Measurements from ENCODE around the gene GALNS. TPM values are rescaled to one million over a fixed set of nuclear protein-coding genes. Genes with fewer than 3 reads are reported as not detected.

Gene GALNS
- total RNA-seq, 1 experiment from 2014 or later = 15.3 TPM

- H3K36me3 ChIP-seq = peaks cover 54% of the 10 kb centered on the region
- no peaks in the 10 kb centered on the region for H3K9me3 ChIP-seq (replicated peaks)
- peak overlapping the region; percentile 24 for H3K4me3 ChIP-seq
- no peaks in the 10 kb centered on the region for H3K27me3 ChIP-seq (replicated peaks)
- peak overlapping the region; percentile 82 for H3K27ac ChIP-seq
- H3K4me1 ChIP-seq (replicated peaks) = peaks cover 84% of the 10 kb centered on the region
- DNase-seq (ENCODE audit: low read depth in 1 of 2, low spot score in 2 of 2) = peak; percentile 99 to 100
Measured at GRCh38 chr16:88770461-88771293, 86.1 kb downstream of the GALNS start.

- peaks cover 52% of the 10 kb centered on the region for H3K36me3 ChIP-seq
- H3K4me1 ChIP-seq (replicated peaks) = peaks cover 85% of the 10 kb centered on the region
- DNase-seq (ENCODE audit: low read depth in 1 of 2, low spot score in 2 of 2) = peak; percentile 89 to 90
- H3K27me3 ChIP-seq (replicated peaks) = no peaks in the 10 kb centered on the region
- no peaks in the 10 kb centered on the region for H3K9me3 ChIP-seq (replicated peaks)
- H3K4me3 ChIP-seq = peak overlapping the region; percentile 24
- peak overlapping the region; percentile 82 for H3K27ac ChIP-seq
Measured at GRCh38 chr16:88769617-88770460, 86.9 kb downstream of the GALNS start.

- Histone ChIP-seq H3K4me1 (replicated peaks) (peaks cover 84% of the 10 kb centered on the region), H3K36me3 (peaks cover 61% of the 10 kb centered on the region), H3K4me3 (no peak overlapping the region), H3K9me3 (replicated peaks) (no peaks in the 10 kb centered on the region), H3K27me3 (replicated peaks) (no peaks in the 10 kb centered on the region), H3K27ac (peak overlapping the region; percentile 13)
- DNase-seq (ENCODE audit: low read depth in 1 of 2, low spot score in 2 of 2) = peak; percentile 85 to 91
Measured at GRCh38 chr16:88768071-88768783, 88.5 kb downstream of the GALNS start.

- Histone ChIP-seq H3K27ac (peak overlapping the region; percentile 13), H3K27me3 (replicated peaks) (no peaks in the 10 kb centered on the region), H3K4me1 (replicated peaks) (peaks cover 82% of the 10 kb centered on the region), H3K36me3 (peaks cover 67% of the 10 kb centered on the region), H3K4me3 (no peak overlapping the region), H3K9me3 (replicated peaks) (no peaks in the 10 kb centered on the region)
- DNase-seq (ENCODE audit: low read depth in 1 of 2, low spot score in 2 of 2) = no peak
Measured at GRCh38 chr16:88767546-88768070, 89.1 kb downstream of the GALNS start.

GRCh38 chr16:88766975-88767374, 89.8 kb downstream of the GALNS start:
- H3K9me3 ChIP-seq (replicated peaks) = no peaks in the 10 kb centered on the region
- no peak overlapping the region for H3K27ac ChIP-seq
- H3K4me3 ChIP-seq = no peak overlapping the region
- H3K4me1 ChIP-seq (replicated peaks) = peaks cover 75% of the 10 kb centered on the region
- no peaks in the 10 kb centered on the region for H3K27me3 ChIP-seq (replicated peaks)
- DNase-seq (ENCODE audit: low read depth in 1 of 2, low spot score in 2 of 2) = no peak
- H3K36me3 ChIP-seq = peaks cover 69% of the 10 kb centered on the region

GRCh38 chr16:88764913-88765349, 91.8 kb downstream of the GALNS start:
- H3K4me3 ChIP-seq = no peak overlapping the region
- no peaks in the 10 kb centered on the region for H3K9me3 ChIP-seq (replicated peaks)
- peaks cover 80% of the 10 kb centered on the region for H3K36me3 ChIP-seq
- H3K4me1 ChIP-seq (replicated peaks) = peaks cover 63% of the 10 kb centered on the region
- no peaks in the 10 kb centered on the region for H3K27me3 ChIP-seq (replicated peaks)
- H3K27ac ChIP-seq = no peak overlapping the region
- peak; percentile 48 to 80 for DNase-seq (ENCODE audit: low read depth in 1 of 2, low spot score in 2 of 2)

- no peak overlapping the region for H3K27ac ChIP-seq
- DNase-seq (ENCODE audit: low read depth in 1 of 2, low spot score in 2 of 2) = no peak
Measured at GRCh38 chr16:88764080-88764479, 92.7 kb downstream of the GALNS start.

More at GRCh38 chr16:88764080-88764479, 92.7 kb downstream of the GALNS start:
- Histone ChIP-seq H3K4me1 (replicated peaks) (peaks cover 62% of the 10 kb centered on the region), H3K9me3 (replicated peaks) (no peaks in the 10 kb centered on the region), H3K27me3 (replicated peaks) (no peaks in the 10 kb centered on the region), H3K4me3 (no peak overlapping the region), H3K36me3 (peaks cover 81% of the 10 kb centered on the region)

Other genes with a start within 250 kb of the GALNS start
- gene IL17C, start 218.4 kb downstream of the GALNS start, total RNA-seq (2014; rRNA removed; shearing (Covaris generic)) = not detected in 2 replicates
- not detected in 2 replicates for gene CYBA, start 205.9 kb downstream of the GALNS start, total RNA-seq (2014; rRNA removed; shearing (Covaris generic))
- 38.4 and 42.6 TPM in 2 replicates for gene MVD, start 193.9 kb downstream of the GALNS start, total RNA-seq (2014; rRNA removed; shearing (Covaris generic))
- 0.05 TPM in 1 of 2 replicates, not detected in the other for gene SNAI3, start 170.4 kb downstream of the GALNS start, total RNA-seq (2014; rRNA removed; shearing (Covaris generic))
- gene RNF166, start 150.5 kb downstream of the GALNS start, total RNA-seq (2014; rRNA removed; shearing (Covaris generic)) = 25.0 and 32.4 TPM in 2 replicates
- gene CTU2, start 150.4 kb downstream of the GALNS start, total RNA-seq (2014; rRNA removed; shearing (Covaris generic)) = 17.9 and 20.4 TPM in 2 replicates
- 142 and 181 TPM in 2 replicates for gene PIEZO1, start 71.7 kb downstream of the GALNS start, total RNA-seq (2014; rRNA removed; shearing (Covaris generic))
- 36.7 and 45.7 TPM in 2 replicates for gene CDT1, start 53.2 kb downstream of the GALNS start, total RNA-seq (2014; rRNA removed; shearing (Covaris generic))
- gene APRT, start 45.0 kb downstream of the GALNS start, total RNA-seq (2014; rRNA removed; shearing (Covaris generic)) = 90.6 and 138 TPM in 2 replicates
- 17.3 and 27.5 TPM in 2 replicates for gene TRAPPC2L, start 180 bp upstream of the GALNS start, total RNA-seq (2014; rRNA removed; shearing (Covaris generic))
- gene PABPN1L, start 9.7 kb upstream of the GALNS start, total RNA-seq (2014; rRNA removed; shearing (Covaris generic)) = not detected in 2 replicates
- not detected in 2 replicates for gene CBFA2T3, start 120.3 kb upstream of the GALNS start, total RNA-seq (2014; rRNA removed; shearing (Covaris generic))
- gene ACSF3, start 236.9 kb upstream of the GALNS start, total RNA-seq (2014; rRNA removed; shearing (Covaris generic)) = 18.8 and 31.7 TPM in 2 replicates

Data from SJSA1 (cell line).